Panc1 (cell line): ENCODE measurements around the gene NCS1. TPM values are rescaled to one million over a fixed set of nuclear protein-coding genes. Genes with fewer than 3 reads are reported as not detected.

ENCODE experiments used
- ATAC-seq: fragments of 200-7000 bp; cut with Tn5 transposase; 2 replicates; pipeline ENCODE4 v1.9.1; 2020; ENCODE audit warnings: mild to moderate bottlenecking, moderate library complexity
- BruUV-seq: library from RNA; stranded (reverse); fragments of 400-500 nt; replicated peaks from 2 replicates; lab custom pipeline; 2021; lab: Mats Ljungman, UMichigan
- CTCF ChIA-PET: fragments of 300-600 bp; sonication (Branson Sonifier 250); formaldehyde crosslinking; loops from one replicate; lab custom pipeline; 2022; ENCODE audit warnings: antibody characterized with exemption; lab: Charles Lee
- POLR2A ChIA-PET: fragments of 300-600 bp; sonication (Branson Sonifier 250); formaldehyde crosslinking; loops from one replicate; lab custom pipeline; 2022; ENCODE audit warnings: antibody characterized with exemption; lab: Charles Lee
- DNase-seq: peaks from one replicate; pipeline ENCODE4 v3.0.0-alpha.2; 2010; ENCODE audit warnings: low read depth, low spot score
- H3K27ac ChIP-seq: 2 replicates; pipeline ENCODE4 v1.5.1; 2011; ENCODE audit warnings: mild to moderate bottlenecking, low read length, inconsistent platforms
- H3K27me3 ChIP-seq: fragments of 200-500 bp; sonication (Bioruptor generic); 2 replicates; pipeline ENCODE4 v1.6.0; 2014; ENCODE audit warnings: low read length, inconsistent platforms; ENCODE audit not compliant: control insufficient read depth, insufficient read depth
- H3K36me3 ChIP-seq: fragments of 200-500 bp; sonication (Bioruptor generic); 2 replicates; pipeline ENCODE4 v1.5.1; 2014; ENCODE audit warnings: inconsistent platforms, mild to moderate bottlenecking, low read length, moderate library complexity; ENCODE audit not compliant: control insufficient read depth, insufficient read depth
- H3K4me1 ChIP-seq: 2 replicates; pipeline ENCODE4 v1.5.1; 2011; ENCODE audit warnings: inconsistent platforms, mild to moderate bottlenecking, low read length, moderate library complexity; ENCODE audit not compliant: control insufficient read depth, insufficient read depth
- H3K4me3 ChIP-seq, 2 experiments: 2 replicates each; pipeline ENCODE4 v1.5.1; 2011 to 2012; ENCODE audit warnings: low read depth in 2 of 2, low read length in 2 of 2, mild to moderate bottlenecking in 2 of 2, inconsistent platforms in 1 of 2, moderate library complexity in 1 of 2
- H3K9me3 ChIP-seq: fragments of 200-500 bp; sonication (Bioruptor generic); 2 replicates; pipeline ENCODE4 v1.5.1; 2014; ENCODE audit warnings: low read depth, mild to moderate bottlenecking, inconsistent platforms, low read length, moderate library complexity; ENCODE audit not compliant: control insufficient read depth, insufficient read depth
- POLR2AphosphoS5 ChIP-seq: IDR thresholded peaks from 2 replicates; pipeline ENCODE4 v1.6.1; 2012; ENCODE audit warnings: mild to moderate bottlenecking, low read depth, low read length, moderate library complexity
- SIN3A ChIP-seq: IDR thresholded peaks from 2 replicates; pipeline ENCODE4 v1.6.1; 2012; ENCODE audit warnings: low read depth, mild to moderate bottlenecking, low read length, moderate library complexity, borderline replicate concordance; ENCODE audit not compliant: insufficient read depth
- TCF7L2 ChIP-seq: IDR thresholded peaks from 2 replicates; pipeline ENCODE4 v1.6.1; 2011; ENCODE audit warnings: mild to moderate bottlenecking, low read depth, low read length, inconsistent platforms
- in situ Hi-C: cut with HindIII; loops from 2 replicates; pipeline ENCODE4 v1.10.0; 2016; ENCODE audit warnings: low sequenced_read_pairs, low pct_unique_long_range_greater_than_20kb
- intact Hi-C: fragments of 100-400 bp; cut with micrococcal nuclease; formaldehyde crosslinking; loops from one replicate; pipeline ENCODE4 v1.10.0; 2022; ENCODE audit not compliant: unreplicated experiment
- total RNA-seq: library from RNA; stranded (reverse); gene quantifications from one replicate; pipeline ENCODE4 v1.2.1, GENCODE V29; 2021; ENCODE audit not compliant: unreplicated experiment
- TF ChIP-seq, protein P1 (sequence below): fragments of 450-650 bp; IDR thresholded peaks from 2 replicates; pipeline ENCODE4 v1.5.1; 2017; ENCODE audit warnings: mild to moderate bottlenecking
- TF ChIP-seq, protein P2 (sequence below), 2 experiments: IDR thresholded peaks; 2 replicates each; pipeline ENCODE4 v1.6.1; 2011 to 2012; ENCODE audit warnings: low read depth in 2 of 2, control low read depth in 1 of 2, low read length in 1 of 2, mild to moderate bottlenecking in 1 of 2, moderate library complexity in 1 of 2; ENCODE audit not compliant: insufficient read depth in 1 of 2

Gene NCS1
- total RNA-seq, 1 experiment from 2014 or later, result 31.6 TPM

DNA sequence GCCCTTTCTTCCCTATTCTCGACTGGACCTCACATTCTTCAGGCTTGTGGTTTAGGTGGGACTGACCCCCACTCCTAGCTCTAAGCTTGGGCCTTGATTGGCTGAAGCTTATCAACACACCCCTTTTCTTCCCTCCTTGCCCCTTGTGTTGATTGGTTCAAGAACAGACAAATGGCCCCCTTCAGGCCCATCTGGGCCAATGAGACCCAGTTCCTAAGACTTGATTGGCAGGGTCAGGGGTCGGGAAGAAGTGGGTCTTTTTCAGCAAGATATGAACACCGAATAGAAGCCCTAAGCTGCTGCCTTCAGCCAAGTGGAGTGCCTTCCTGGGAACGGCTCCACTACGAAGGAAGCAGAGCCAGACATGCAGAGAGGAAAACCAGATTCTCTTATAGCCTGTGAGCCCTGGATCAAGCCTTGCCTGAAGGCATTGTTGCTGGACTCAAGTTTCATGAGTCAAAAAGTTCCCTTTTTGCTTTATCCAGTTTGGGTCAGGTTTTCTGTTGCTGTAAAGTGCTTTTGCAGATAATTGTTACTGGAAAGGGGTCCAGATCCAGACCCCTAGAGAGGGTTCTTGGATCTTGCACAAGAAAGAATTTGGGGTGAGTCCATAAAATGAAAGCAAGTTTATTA is 22.4 kb upstream of the NCS1 start:
- no peaks in the 10 kb centered on the region for H3K9me3 ChIP-seq
- no peaks in the 10 kb centered on the region for H3K27me3 ChIP-seq
- no peaks in the 10 kb centered on the region for H3K4me1 ChIP-seq
- CTCF ChIA-PET, result no interaction called here
- TF ChIP-seq SIN3A, result no peak
- TF ChIP-seq TCF7L2, result no peak
- no peak for TF ChIP-seq POLR2AphosphoS5
- TF ChIP-seq, protein P1, sequence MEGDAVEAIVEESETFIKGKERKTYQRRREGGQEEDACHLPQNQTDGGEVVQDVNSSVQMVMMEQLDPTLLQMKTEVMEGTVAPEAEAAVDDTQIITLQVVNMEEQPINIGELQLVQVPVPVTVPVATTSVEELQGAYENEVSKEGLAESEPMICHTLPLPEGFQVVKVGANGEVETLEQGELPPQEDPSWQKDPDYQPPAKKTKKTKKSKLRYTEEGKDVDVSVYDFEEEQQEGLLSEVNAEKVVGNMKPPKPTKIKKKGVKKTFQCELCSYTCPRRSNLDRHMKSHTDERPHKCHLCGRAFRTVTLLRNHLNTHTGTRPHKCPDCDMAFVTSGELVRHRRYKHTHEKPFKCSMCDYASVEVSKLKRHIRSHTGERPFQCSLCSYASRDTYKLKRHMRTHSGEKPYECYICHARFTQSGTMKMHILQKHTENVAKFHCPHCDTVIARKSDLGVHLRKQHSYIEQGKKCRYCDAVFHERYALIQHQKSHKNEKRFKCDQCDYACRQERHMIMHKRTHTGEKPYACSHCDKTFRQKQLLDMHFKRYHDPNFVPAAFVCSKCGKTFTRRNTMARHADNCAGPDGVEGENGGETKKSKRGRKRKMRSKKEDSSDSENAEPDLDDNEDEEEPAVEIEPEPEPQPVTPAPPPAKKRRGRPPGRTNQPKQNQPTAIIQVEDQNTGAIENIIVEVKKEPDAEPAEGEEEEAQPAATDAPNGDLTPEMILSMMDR, result no peak
- TF ChIP-seq, protein P2, sequence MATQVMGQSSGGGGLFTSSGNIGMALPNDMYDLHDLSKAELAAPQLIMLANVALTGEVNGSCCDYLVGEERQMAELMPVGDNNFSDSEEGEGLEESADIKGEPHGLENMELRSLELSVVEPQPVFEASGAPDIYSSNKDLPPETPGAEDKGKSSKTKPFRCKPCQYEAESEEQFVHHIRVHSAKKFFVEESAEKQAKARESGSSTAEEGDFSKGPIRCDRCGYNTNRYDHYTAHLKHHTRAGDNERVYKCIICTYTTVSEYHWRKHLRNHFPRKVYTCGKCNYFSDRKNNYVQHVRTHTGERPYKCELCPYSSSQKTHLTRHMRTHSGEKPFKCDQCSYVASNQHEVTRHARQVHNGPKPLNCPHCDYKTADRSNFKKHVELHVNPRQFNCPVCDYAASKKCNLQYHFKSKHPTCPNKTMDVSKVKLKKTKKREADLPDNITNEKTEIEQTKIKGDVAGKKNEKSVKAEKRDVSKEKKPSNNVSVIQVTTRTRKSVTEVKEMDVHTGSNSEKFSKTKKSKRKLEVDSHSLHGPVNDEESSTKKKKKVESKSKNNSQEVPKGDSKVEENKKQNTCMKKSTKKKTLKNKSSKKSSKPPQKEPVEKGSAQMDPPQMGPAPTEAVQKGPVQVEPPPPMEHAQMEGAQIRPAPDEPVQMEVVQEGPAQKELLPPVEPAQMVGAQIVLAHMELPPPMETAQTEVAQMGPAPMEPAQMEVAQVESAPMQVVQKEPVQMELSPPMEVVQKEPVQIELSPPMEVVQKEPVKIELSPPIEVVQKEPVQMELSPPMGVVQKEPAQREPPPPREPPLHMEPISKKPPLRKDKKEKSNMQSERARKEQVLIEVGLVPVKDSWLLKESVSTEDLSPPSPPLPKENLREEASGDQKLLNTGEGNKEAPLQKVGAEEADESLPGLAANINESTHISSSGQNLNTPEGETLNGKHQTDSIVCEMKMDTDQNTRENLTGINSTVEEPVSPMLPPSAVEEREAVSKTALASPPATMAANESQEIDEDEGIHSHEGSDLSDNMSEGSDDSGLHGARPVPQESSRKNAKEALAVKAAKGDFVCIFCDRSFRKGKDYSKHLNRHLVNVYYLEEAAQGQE (IDR thresholded peaks at IDR 0.05; ENCODE audit: insufficient read depth in 1 of 2, low read depth in 2 of 2, low read length in 1 of 2), result no peak
- in situ Hi-C loops (no loop called here), intact Hi-C loops (no loop called here)
- H3K36me3 ChIP-seq, result no peaks in the 10 kb centered on the region
- no peak for DNase-seq
- POLR2A ChIA-PET, result no interaction called here
- no peak for ATAC-seq
- H3K27ac ChIP-seq, result no peak overlapping the region
- BruUV-seq, result no TSS peak
- no peak overlapping the region for H3K4me3 ChIP-seq

DNA sequence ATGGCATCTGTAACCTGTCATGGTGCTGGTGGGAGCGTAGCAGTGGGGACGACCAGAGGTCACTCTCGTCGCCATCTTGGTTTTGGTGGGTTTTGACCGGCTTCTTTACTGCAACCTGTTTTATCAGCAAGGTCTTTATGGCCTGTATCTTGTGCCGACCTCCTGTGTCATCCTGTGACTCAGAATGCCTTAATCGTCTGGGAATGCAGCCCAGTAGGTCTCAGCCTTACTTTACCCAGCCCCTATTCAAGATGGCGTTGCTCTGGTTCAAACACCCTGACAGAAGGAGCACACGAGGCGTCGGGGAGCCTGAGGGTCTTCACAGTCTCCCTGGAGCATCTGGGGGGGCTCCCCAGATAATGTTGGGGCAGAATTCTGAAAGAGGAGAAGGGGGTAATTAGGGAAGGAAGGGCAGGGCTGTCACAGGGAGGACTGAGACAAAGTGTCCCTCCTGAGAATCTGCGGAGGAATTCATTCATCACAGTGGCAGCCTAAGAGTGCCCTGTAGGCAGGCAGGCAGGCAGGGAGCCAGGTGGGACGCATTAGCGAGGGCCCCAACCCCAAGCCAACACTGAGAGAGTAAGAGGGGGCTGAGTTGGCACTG is 21.3 kb upstream of the NCS1 start:
- H3K36me3 ChIP-seq, result no peaks in the 10 kb centered on the region
- no peak for TF ChIP-seq POLR2AphosphoS5
- ChIA-PET POLR2A (no interaction called here), CTCF (no interaction called here)
- DNase-seq, result no peak
- no peak overlapping the region for H3K4me3 ChIP-seq
- H3K27me3 ChIP-seq, result no peaks in the 10 kb centered on the region
- in situ Hi-C loops (no loop called here), intact Hi-C loops (no loop called here)
- no peak overlapping the region for H3K27ac ChIP-seq
- ATAC-seq, result no peak
- BruUV-seq, result no TSS peak
- H3K4me1 ChIP-seq, result no peaks in the 10 kb centered on the region
- H3K9me3 ChIP-seq, result no peaks in the 10 kb centered on the region

DNA sequence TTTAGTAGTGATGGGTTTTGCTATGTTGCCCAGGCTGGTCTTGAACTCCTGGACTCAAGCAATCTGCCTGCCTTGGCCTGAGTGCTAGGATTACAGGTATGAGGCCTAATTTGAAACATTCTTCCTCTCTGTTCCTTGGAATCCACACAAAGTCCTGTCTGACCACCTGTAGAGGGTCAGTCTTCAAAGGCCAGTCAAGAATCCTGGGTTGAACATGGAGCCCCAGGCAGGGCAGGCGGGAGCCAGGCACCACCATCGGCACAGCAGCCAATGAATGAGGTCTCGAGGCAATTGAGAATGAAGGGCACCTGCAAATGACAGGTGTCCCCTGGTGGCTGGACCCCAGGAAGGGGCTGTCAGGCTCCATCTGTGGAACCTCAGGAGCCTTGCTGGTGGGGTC is 17.4 kb upstream of the NCS1 start:
- Histone ChIP-seq H3K4me3 (no peak overlapping the region), H3K27me3 (no peaks in the 10 kb centered on the region), H3K9me3 (no peaks in the 10 kb centered on the region), H3K27ac (no peak overlapping the region), H3K36me3 (no peaks in the 10 kb centered on the region), H3K4me1 (no peaks in the 10 kb centered on the region)
- DNase-seq (no peak), ATAC-seq (no peak)
- intact Hi-C loops (no loop called here), in situ Hi-C loops (no loop called here)
- ChIA-PET POLR2A (no interaction called here), CTCF (no interaction called here)
- TF ChIP-seq, protein P2 (IDR thresholded peaks at IDR 0.05; ENCODE audit: insufficient read depth in 1 of 2, low read depth in 2 of 2, low read length in 1 of 2), result no peak
- TF ChIP-seq TCF7L2 (no peak), POLR2AphosphoS5 (no peak), SIN3A (no peak)
- TF ChIP-seq, protein P1, result no peak
- no TSS peak for BruUV-seq
